ENCODE data around the gene SCAANT1. TPM values are rescaled to one million over a fixed set of nuclear protein-coding genes. Genes with fewer than 3 reads are reported as not detected.

The SCAANT1 gene
- polyA plus RNA-seq, 1 experiment: not detected

GRCh38 chr3:63912768-63913588 is 795 bp upstream of the SCAANT1 start:
- no peak for DNase-seq (ENCODE audit: low read depth, low spot score)
- ChIA-PET CTCF (interaction anchor here (1.7 kb wide), 1 partner anchor 564 kb away, joined by 5 read pairs; no protein-coding TSS in a partner anchor), POLR2A (interaction anchor here (0.5 to 1.4 kb wide), 3 partner anchors 38 to 621 kb away, joined by 3 to 4 read pairs (median 3); no protein-coding TSS in a partner anchor)
- Histone ChIP-seq H3K27ac (ENCODE audit: low read depth, low read length) (peak overlapping the region; percentile 48), H3K9me3 (ENCODE audit: control insufficient read depth, insufficient read depth, low read length) (no peaks in the 10 kb centered on the region), H3K4me3 (ENCODE audit: low read depth, low read length) (peak overlapping the region; percentile 71), H3K27me3 (ENCODE audit: control insufficient read depth, insufficient read depth, low read length) (no peaks in the 10 kb centered on the region)
- TF ChIP-seq, protein P1, sequence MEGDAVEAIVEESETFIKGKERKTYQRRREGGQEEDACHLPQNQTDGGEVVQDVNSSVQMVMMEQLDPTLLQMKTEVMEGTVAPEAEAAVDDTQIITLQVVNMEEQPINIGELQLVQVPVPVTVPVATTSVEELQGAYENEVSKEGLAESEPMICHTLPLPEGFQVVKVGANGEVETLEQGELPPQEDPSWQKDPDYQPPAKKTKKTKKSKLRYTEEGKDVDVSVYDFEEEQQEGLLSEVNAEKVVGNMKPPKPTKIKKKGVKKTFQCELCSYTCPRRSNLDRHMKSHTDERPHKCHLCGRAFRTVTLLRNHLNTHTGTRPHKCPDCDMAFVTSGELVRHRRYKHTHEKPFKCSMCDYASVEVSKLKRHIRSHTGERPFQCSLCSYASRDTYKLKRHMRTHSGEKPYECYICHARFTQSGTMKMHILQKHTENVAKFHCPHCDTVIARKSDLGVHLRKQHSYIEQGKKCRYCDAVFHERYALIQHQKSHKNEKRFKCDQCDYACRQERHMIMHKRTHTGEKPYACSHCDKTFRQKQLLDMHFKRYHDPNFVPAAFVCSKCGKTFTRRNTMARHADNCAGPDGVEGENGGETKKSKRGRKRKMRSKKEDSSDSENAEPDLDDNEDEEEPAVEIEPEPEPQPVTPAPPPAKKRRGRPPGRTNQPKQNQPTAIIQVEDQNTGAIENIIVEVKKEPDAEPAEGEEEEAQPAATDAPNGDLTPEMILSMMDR (IDR thresholded peaks at IDR 0.05; ENCODE audit: low read depth, low read length): no peak

- no peaks in the 10 kb centered on the region for H3K9me3 ChIP-seq (ENCODE audit: control insufficient read depth, insufficient read depth, low read length)
- TF ChIP-seq, protein P1 (IDR thresholded peaks at IDR 0.05; ENCODE audit: low read depth, low read length): no peak
- peak overlapping the region; percentile 62 for H3K27ac ChIP-seq (ENCODE audit: low read depth, low read length)
- no peaks in the 10 kb centered on the region for H3K27me3 ChIP-seq (ENCODE audit: control insufficient read depth, insufficient read depth, low read length)
- ChIA-PET POLR2A (interaction anchor here (0.9 to 1.4 kb wide), 5 partner anchors 8 to 57 kb away, joined by 3 to 5 read pairs (median 3); no protein-coding TSS in a partner anchor), CTCF (interaction anchor here (1.7 kb wide), 1 partner anchor 562 kb away, joined by 5 read pairs; no protein-coding TSS in a partner anchor)
- DNase-seq (ENCODE audit: low read depth, low spot score): no peak
- peak overlapping the region; percentile 58 for H3K4me3 ChIP-seq (ENCODE audit: low read depth, low read length)
Observed at GRCh38 chr3:63911509-63911872, 692 bp downstream of the SCAANT1 start.

DNA sequence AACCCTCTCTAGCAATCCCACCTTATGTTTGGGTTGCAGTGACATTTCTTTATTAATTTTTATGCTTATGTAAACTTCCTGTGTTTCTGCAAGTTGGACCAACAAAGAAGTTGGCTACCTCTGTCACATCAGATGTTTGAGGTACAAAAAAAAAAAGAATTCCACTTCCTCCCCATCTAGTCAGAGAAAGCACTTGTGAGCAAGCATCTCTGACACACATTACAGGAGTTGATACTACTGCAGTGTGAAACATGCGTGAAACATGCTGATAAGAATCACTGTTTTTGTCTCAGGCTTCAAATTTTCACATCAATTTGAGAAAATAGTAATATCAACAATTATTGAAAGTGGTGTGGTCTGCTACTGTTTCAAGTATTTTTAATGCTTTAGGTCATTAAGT is 1.3 kb downstream of the SCAANT1 start:
- H3K4me3 ChIP-seq (ENCODE audit: low read depth, low read length): peak overlapping the region; percentile 58
- no peak for DNase-seq (ENCODE audit: low read depth, low spot score)
- no peak overlapping the region for H3K27ac ChIP-seq (ENCODE audit: low read depth, low read length)
- TF ChIP-seq, protein P1 (IDR thresholded peaks at IDR 0.05; ENCODE audit: low read depth, low read length): no peak
- CTCF ChIA-PET: interaction anchor here (1.3 to 1.7 kb wide), 2 partner anchors 113 to 561 kb away, joined by 5 read pairs; partner anchors contain the start of gene PSMD6
- POLR2A ChIA-PET: no interaction called here
- H3K27me3 ChIP-seq (ENCODE audit: control insufficient read depth, insufficient read depth, low read length): no peaks in the 10 kb centered on the region
- no peaks in the 10 kb centered on the region for H3K9me3 ChIP-seq (ENCODE audit: control insufficient read depth, insufficient read depth, low read length)

DNA sequence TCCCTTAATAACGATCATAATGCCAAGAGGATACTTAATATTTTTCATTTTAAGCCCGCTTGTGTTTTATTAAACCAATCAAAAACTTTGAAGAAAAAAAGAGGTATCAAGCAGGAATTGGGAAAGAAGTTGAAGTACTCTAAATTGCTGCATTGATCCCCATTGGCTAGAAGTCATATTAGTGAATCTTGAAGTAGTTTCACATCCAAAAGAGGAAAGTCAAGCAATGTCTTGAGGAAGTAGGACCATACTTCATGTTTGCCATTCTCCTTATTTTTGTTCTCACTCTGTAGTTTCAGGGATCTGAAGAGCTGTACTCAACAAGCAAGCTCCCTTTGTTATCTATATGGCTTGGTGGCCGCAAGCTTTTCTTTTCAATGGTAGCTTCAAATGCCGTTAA is 2.2 kb downstream of the SCAANT1 start:
- Histone ChIP-seq H3K27ac (ENCODE audit: low read depth, low read length) (no peak overlapping the region), H3K27me3 (ENCODE audit: control insufficient read depth, insufficient read depth, low read length) (no peaks in the 10 kb centered on the region), H3K9me3 (ENCODE audit: control insufficient read depth, insufficient read depth, low read length) (no peaks in the 10 kb centered on the region), H3K4me3 (ENCODE audit: low read depth, low read length) (no peak overlapping the region)
- CTCF ChIA-PET: interaction anchor here (1.3 kb wide), 1 partner anchor 114 kb away, joined by 5 read pairs; the partner anchor contains the start of gene PSMD6
- DNase-seq (ENCODE audit: low read depth, low spot score): no peak
- POLR2A ChIA-PET: no interaction called here
- TF ChIP-seq, protein P1 (IDR thresholded peaks at IDR 0.05; ENCODE audit: low read depth, low read length): no peak

DNA sequence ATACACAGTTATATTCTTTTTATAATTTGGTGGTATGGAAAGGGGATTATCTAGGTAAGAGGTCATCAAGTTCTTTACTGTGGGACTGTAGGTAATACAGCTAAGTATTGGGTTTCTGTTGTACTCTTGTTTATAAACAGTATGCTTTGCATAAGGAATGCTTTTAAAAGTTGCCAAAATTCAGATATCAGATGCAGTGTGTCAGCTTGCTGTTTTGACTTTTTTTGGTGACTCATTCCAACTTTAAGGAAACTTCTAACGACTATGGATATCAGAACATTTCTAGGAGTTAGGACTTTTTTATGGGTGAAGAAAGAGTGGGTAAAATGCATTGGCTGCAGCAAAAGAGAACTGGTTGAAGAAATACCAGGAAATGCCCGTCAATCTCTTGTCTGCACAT is 2.8 kb downstream of the SCAANT1 start:
- ChIA-PET POLR2A (no interaction called here), CTCF (interaction anchor here (0.6 to 1.3 kb wide), 2 partner anchors 114 to 1433 kb away, joined by 3 to 5 read pairs; partner anchors contain the start of gene PSMD6)
- Histone ChIP-seq H3K27me3 (ENCODE audit: control insufficient read depth, insufficient read depth, low read length) (no peaks in the 10 kb centered on the region), H3K27ac (ENCODE audit: low read depth, low read length) (no peak overlapping the region), H3K9me3 (ENCODE audit: control insufficient read depth, insufficient read depth, low read length) (no peaks in the 10 kb centered on the region), H3K4me3 (ENCODE audit: low read depth, low read length) (no peak overlapping the region)
- TF ChIP-seq, protein P1 (IDR thresholded peaks at IDR 0.05; ENCODE audit: low read depth, low read length): no peak
- DNase-seq (ENCODE audit: low read depth, low spot score): peak; percentile 27
